ENCODE measurements around the gene ARL6IP4. TPM values are rescaled to one million over a fixed set of nuclear protein-coding genes. Genes with fewer than 3 reads are reported as not detected.

ARL6IP4 gene
- total RNA-seq, 4 donors from 2014 or later = 84.2 to 212 (median 153) TPM

GRCh38 chr12:122951406-122951805 is 29.1 kb upstream of the ARL6IP4 start:
- no peak overlapping the region for H3K4me3 ChIP-seq
- TF ChIP-seq CTCF (IDR thresholded peaks at IDR 0.05) = peak in 1 of 6 experiments; percentile 9
- TF ChIP-seq POLR2A (IDR thresholded peaks at IDR 0.05) = no peak
- peaks cover 9 to 30% (median 15%) of the 10 kb centered on the region in 3 donors for H3K4me1 ChIP-seq
- no peaks in the 10 kb centered on the region for H3K9me3 ChIP-seq
- intact Hi-C loops (cut with DNase I) = loop anchor here (10.0 kb wide), 1 partner anchor 157 kb away; no protein-coding TSS in a partner anchor
- DNase-seq = no peak
- no peaks in the 10 kb centered on the region for H3K36me3 ChIP-seq
- no peak overlapping the region for H3K27ac ChIP-seq
- no peaks in the 10 kb centered on the region for H3K27me3 ChIP-seq
- 50 to 65% methylated on average over 3 to 9 of the region's 9 CpGs for WGBS, 2 donors

GRCh38 chr12:122951979-122952892 is 28.2 kb upstream of the ARL6IP4 start:
- intact Hi-C loops (cut with DNase I) = loop anchor here (2.0 to 10.0 kb wide), 2 partner anchors 91 to 157 kb away; no protein-coding TSS in a partner anchor
- Histone ChIP-seq H3K4me3 (no peak overlapping the region), H3K9me3 (no peaks in the 10 kb centered on the region), H3K4me1 (peaks cover 3 to 21% (median 7%) of the 10 kb centered on the region in 3 donors), H3K27ac (no peak overlapping the region), H3K27me3 (no peaks in the 10 kb centered on the region), H3K36me3 (no peaks in the 10 kb centered on the region)
- no peak for TF ChIP-seq POLR2A (IDR thresholded peaks at IDR 0.05)
- TF ChIP-seq CTCF (IDR thresholded peaks at IDR 0.05) = peak; percentile 75 to 92 (median 84)
- 62 to 74% methylated on average over 8 to 11 of the region's 12 CpGs for WGBS, 2 donors
- DNase-seq = no peak

- TF ChIP-seq POLR2A (IDR thresholded peaks at IDR 0.05) = no peak
- no peak for TF ChIP-seq CTCF (IDR thresholded peaks at IDR 0.05)
- H3K36me3 ChIP-seq = peaks cover 0 to 17% (median 6%) of the 10 kb centered on the region in 3 donors
- peaks cover 0 to 11% (median 0%) of the 10 kb centered on the region in 3 donors for H3K4me1 ChIP-seq
- H3K4me3 ChIP-seq = no peak overlapping the region
- WGBS, 2 donors = 72 to 85% methylated on average over 5 to 7 of the region's 8 CpGs
- no peaks in the 10 kb centered on the region for H3K27me3 ChIP-seq
- DNase-seq = no peak
- no peak overlapping the region for H3K27ac ChIP-seq
- intact Hi-C loops (cut with DNase I) = loop anchor here (10.0 kb wide), 1 partner anchor 160 kb away; no protein-coding TSS in a partner anchor
- no peaks in the 10 kb centered on the region for H3K9me3 ChIP-seq
These were observed 25.3 kb upstream of the ARL6IP4 start for GRCh38 chr12:122955156-122955555.

- intact Hi-C loops (cut with DNase I) = loop anchor here (10.0 kb wide), 1 partner anchor 161 kb away; no protein-coding TSS in a partner anchor
- DNase-seq = no peak
- peaks cover 0 to 17% (median 6%) of the 10 kb centered on the region in 3 donors for H3K36me3 ChIP-seq
- TF ChIP-seq POLR2A (IDR thresholded peaks at IDR 0.05) = no peak
- no peak for TF ChIP-seq CTCF (IDR thresholded peaks at IDR 0.05)
- no peak overlapping the region for H3K4me3 ChIP-seq
- H3K27me3 ChIP-seq = no peaks in the 10 kb centered on the region
- WGBS, 2 donors = 71 to 78% methylated on average over 1 to 2 of the region's 2 CpGs
- H3K4me1 ChIP-seq = peaks cover 0 to 11% (median 0%) of the 10 kb centered on the region in 3 donors
- no peaks in the 10 kb centered on the region for H3K9me3 ChIP-seq
- no peak overlapping the region for H3K27ac ChIP-seq
These were observed 24.4 kb upstream of the ARL6IP4 start for GRCh38 chr12:122956035-122956434.

All from esophagus squamous epithelium (tissue), 5 donors.